HG02678 (cell line): ENCODE data around the gene C10orf67.

Experiments
- ATAC-seq: cut with Tn5 transposase; IDR thresholded peaks from one replicate; pipeline ENCODE4 v1.9.1; 2021; ENCODE audit warnings: mild to moderate bottlenecking, moderate library complexity; ENCODE audit not compliant: unreplicated experiment

C10orf67 gene

DNA sequence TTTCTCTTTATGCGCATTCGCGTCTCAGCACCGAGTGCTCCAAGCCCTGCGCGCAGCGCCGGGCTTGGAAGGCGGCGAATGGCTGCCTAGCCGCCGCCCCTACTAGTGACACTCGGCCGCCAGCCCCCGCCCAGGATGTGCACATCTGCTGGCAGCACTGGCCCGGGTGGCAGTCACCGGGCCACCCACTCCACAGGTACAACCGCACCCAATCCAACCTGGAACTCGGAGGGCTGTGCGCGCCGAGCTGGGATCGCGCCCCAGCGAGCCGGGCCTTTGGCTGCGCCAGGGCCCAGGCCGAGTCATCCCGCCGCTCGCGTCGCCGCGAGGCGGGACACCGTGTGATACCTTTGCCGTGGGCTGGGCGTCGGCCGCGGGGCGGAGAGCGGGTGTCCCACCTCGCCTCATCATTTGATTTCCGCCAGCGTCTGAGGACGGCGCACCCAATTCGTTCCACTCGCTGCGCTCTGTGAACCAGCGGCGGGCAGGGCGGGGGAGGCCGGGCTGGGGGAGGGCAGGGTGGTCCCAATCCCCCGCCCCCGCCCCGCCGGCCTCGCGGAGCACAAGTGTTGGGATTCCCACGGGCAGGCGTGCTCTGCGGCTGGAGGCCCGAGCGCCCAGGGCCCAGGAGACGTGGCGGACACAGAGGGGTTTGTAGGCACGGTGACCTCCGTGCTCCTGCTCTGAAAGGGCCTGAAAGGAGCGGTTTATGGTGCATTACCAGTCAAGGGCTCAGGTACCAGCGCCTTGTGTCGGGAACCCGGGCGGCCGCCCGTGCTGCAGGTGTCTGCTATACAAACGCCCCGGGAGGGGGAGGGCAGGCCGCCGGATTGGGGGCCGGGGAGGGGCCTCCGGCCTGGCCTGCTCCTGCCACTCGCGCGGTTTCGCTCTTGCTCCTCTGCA lies 170.3 kb downstream of the C10orf67 start:
- ATAC-seq = no peak

DNA sequence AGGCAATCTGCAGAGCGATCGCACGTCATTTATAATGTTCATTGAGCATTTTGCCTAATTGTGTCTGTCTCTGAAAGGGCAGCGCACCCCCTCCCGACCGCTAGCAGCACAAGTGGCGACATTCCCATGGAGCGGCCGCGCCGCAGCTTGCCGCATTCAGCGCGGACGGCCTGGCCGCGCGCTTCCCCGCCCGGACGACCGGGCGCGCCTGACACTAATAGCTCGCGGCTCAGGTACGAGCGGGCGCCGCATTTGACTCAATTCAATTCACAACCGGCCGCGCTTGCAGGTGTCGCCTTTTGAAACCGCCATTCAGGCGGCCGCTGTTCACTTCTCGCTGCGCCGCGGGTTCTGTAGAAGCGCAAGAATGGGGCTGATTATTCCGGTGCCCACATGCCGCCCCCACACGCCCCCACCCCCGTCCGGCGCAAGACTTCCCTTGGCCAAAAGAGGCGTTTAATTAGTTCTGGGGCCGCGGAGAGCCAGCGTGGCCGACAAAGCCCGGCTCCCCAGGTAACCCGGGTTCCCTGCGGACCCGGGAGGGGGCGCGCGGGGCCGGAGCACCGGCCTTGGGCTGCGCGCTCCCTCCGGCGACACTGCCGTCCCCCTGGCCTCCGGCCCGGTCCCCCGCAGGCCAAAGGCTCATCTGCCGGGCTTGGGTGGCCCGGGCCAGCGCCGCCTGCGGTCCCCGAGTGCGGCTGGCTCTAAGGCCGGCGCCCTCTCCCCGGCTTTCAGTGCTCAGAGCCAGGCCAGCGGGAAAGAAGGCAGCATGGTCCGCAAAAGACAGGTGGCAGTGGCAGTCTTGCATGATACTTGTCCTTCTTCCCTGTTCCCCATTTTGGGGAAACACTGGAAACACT lies 171.2 kb downstream of the C10orf67 start:
- no peak for ATAC-seq

DNA sequence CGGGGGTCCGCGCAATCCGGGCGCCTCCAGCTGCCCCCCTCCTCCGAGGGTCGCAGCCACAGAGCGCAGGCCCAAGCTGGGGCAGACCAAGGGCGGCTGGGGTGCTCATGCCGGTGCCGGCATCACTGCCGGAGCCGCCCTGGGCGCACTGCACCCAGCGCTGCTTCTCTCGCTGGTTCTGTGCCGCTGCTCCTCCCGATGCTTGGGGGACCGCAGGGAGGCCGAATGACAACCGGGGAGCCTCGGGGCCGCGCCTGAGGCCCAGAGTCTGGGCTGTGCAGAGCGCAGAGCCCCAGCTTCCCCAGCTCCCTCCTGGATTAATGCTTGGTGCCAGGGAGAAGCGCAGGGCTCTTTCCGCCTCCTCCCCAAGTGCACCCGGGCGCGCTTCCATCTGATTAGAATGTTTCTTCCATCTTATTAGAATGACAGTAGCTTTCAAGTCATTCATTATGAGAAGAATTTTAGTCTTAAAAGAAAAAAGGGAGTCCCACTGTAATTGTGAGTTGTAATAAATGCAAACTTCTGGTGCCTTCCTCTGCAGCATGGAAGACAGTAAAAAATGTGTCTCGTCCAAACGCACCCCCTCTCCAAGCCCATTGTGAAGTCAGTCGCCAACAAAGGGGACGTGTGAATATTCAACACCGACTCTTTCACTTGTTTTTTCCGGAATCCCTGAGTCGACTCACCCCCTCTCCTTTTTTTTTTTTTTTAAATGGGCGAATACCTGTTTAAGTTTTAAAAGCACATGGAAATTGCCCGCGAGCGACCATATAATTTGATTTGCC lies 172.0 kb downstream of the C10orf67 start:
- no peak for ATAC-seq

DNA sequence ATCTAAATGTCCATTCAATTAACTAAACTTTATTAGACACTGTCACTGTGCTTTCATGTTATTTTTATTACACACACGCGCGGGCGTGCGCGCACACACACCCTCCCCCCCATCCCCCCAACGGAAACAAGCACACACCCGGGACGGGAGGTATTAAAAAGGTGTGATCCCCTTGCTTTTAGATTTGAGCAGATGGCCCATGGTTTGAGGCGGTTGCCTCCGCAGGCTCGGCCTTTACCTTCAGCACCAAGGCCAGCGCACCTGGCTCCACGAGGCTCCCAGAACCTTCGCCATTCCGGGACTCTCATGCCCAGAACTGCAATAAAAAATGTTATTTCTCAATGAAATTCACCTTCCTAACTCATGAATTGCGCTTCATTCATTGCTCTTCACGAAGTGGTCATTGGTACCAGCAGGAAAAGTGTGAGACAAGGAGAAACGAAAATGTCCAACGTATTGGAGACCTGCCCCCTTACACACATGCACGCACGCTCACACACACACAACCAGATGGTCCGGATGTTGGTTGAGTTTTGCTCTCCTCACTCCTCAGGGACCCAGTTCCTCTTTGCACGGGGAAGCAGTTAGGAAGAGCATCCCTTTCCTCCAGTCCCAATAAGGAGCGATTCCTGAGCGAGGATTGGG lies 173.2 kb downstream of the C10orf67 start:
- no peak for ATAC-seq

DNA sequence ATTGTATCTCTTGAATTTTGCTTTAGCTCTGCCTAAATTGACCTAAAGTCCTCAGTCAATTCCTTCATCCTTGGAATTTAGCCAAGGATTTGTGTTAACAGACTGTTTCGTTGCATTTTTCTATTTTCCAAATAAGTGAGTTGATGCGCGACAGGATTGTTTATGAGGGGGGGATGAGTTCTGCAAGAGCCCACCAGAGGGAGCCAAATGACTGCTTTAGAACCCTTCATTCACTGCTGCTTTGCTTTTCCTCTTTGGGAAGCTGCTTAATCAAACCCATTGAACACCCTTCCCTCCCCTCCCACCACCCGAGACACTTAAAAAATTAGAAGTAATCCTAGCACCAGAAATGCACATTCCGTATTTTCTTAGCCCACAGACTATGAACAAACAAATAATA lies 186.2 kb downstream of the C10orf67 start:
- ATAC-seq = peak; percentile 70

DNA sequence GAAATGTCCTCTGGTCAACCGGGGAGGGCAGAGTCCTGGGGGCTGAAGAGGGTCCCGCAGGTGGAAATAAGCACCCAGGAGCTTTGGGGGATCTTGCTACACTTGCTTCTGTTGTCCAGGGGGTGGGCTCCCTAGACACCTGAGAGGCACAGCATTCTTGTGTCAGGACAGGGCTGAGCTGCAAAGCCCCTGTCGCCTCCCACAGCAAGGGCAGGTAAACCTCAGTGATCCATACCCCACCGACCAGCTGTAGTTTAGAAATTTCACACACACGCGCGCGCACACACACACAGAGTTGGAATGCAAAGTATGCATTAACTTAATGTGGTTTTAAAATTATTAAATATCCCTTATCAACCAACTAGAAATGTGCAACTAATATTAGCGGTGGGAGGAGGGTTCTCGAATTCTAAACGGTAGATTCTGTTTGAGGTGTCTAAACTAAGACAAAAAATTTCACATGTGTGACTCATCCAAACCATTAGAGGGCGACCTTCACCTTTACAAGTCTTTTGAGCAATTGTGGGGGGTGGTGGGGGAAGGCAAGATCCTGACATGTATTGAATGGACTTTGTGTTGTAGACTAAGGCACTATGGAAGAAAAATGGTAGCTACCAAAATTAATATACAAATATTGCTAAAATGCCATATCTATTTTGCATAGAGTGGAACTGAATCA lies 186.8 kb downstream of the C10orf67 start:
- ATAC-seq = peak; percentile 70

DNA sequence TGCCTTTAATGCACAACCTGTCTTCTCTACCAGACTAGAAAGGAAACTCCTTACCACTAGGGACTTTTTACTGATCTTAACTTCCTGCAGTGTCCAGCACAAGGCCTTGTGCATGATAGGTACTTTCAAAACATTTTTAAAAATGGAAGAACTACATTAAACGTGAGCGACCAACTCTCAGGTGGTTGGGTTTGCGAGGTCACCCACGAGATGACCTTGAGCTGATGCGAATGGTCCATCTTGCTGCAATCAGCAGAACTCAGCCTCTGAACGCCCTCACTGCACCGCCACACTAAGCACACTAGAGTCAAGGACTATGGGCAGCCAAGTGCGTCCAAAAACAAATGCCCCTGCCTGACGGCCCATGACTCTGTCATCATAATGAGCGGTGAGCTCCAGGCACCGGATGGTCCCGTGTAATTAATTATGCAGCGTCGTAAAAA lies 187.3 kb downstream of the C10orf67 start:
- peak; percentile 43 for ATAC-seq

DNA sequence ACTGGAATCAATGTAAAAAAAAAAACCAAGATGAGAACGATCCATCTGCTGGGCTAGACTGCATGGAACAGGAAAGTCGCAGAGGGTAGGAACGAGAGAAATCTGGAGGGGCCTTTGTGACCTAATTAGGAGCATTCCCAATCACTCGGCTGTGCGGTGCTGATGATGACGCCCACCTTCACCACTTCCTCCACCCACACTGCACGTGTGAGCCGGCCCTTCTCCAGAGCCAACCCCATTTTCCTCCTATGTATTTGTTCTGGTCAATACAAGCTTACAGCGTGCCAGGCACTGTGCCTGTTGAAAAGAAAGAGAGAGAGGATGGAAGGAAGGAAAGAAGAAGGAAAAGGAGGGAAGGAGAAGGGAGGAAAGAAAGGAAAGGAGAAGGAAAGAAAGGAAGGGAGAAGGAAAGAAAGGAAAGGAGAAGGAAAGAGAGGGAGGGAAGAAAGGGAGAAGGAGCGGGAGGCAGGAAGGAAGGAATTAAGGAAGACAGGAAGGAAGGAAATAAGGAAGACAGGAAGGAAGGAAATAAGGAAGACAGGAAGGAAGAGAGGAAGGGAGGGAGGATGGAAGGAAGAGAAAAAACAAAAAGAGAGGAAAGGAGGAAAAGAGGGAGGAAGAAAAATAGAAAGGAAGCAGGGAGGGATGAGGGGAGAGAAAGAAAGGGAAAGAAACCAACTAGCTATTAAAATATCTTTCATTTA lies 188.0 kb downstream of the C10orf67 start:
- no peak for ATAC-seq

DNA sequence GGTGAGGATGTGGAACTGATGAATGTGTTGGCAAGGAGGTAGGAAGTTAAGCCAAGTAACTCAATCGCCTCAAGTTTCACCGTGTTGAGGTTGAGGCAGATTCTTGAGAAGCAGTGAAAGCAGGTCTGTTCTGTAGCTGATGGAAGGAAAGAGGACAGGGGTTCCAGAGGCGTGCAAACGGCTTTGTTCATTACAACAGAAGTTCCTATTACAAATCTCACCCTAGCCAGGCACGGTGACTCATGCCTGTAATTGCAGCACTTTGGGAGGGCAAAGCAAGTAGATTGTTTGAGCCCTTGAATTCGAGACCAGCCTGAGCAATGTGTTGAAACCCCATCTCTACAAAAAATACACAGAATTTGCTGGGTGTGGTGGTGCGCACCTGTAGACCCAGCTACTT lies 189.4 kb downstream of the C10orf67 start:
- no peak for ATAC-seq
